HT1080 (cell line): ENCODE data around the gene TPST2. TPM values are rescaled to one million over a fixed set of nuclear protein-coding genes. Genes with fewer than 3 reads are reported as not detected.
"Not testable (repeated sequence)": the region's sequence is repeated elsewhere in the genome, so short reads cannot be mapped to it uniquely, and the experiment has no call there.

Experiments used
- DNase-seq: peaks from one replicate; pipeline ENCODE4 v3.0.0-alpha.2; 2015; ENCODE audit warnings: low read depth
- total RNA-seq: library from RNA; depleted of rRNA; stranded (reverse); fragments of >200 nt; shearing (Covaris generic); gene quantifications from 2 replicates; pipeline ENCODE4 v1.2.3, GENCODE V29; 2014

The TPST2 gene
- total RNA-seq, 1 experiment from 2014 or later = 50.1 TPM

DNA sequence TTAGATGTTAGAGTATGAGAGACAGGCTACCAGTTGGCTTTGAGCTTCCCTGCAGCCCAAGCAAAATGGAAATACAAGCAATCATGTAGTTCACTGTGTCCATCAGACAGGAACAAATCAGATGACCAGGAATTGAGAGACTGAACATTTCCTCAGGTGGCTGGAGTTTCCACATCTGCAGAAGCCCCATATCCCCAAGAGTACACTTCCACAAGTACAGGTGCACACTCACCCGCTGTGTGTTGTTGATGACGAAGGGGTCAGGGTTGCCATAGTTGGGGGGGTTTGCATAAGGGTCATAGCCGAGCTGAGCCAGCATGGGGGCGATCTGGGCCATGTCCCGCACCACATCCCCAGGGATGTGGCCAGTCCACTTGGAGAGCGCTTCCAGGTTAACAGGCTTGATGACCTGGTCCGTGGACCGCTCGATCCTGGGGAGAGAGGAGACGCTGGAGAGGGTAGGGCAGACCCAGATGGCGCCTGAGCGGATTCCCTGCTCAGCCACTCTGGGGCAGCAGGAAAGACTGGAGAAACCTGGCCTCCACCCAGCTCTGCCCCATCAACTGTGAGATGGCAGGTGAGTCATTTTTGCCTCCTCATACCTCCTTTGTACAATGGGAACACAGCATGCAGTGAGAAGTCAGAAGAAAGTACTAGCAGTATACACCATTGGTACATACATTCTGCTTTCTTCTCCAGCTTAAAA is 53.7 kb downstream of the TPST2 start:
- DNase-seq = peak; percentile 65

DNA sequence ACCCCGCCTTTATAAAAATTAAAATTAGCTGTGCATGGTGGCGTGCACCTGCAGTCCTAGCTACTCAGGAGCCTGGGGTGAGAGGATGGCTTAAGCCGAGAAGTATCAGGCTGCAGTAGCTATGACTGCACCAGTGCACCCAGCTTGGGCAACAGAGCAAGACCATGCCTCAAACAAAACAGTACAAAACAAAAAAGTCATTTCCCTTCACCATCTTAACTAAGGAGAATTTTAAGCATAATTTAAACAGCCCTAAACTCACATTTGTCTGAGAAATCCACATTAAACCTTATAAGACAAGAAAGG is 54.4 kb downstream of the TPST2 start:
- DNase-seq = no peak

DNA sequence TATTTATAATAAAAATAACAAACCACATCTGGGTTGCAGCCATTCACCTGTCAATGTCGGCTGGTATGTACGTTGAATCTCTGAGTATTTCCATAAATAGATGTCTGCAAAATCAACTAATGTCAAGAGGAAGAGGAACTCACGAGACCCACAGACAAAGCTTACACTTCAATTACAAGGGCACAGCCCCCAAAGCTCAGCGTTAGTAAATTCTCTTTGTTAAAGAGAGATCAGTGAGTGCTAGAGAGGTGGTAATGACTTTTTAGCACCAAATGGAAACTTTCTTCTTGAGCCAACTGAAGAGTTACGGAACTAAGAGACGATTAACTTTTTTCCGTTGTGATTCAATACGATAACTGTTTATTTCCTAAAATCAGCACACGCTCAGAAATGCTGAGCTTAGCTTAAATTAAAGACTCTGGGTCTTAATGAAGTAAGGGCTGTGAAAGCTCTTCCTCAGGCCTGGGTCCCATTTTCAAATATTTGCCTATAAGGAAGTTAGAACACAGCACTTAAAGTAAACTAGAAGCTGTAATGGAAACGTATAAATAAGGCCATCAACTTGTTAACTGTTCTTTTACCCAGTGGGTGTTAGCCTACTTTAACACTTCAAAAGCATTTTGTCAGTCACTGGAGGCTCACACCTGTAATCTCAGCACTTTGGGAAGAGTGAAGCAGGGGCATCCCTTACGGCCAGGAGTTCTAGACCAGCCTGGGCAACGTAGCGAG is 54.9 kb downstream of the TPST2 start:
- no peak for DNase-seq

DNA sequence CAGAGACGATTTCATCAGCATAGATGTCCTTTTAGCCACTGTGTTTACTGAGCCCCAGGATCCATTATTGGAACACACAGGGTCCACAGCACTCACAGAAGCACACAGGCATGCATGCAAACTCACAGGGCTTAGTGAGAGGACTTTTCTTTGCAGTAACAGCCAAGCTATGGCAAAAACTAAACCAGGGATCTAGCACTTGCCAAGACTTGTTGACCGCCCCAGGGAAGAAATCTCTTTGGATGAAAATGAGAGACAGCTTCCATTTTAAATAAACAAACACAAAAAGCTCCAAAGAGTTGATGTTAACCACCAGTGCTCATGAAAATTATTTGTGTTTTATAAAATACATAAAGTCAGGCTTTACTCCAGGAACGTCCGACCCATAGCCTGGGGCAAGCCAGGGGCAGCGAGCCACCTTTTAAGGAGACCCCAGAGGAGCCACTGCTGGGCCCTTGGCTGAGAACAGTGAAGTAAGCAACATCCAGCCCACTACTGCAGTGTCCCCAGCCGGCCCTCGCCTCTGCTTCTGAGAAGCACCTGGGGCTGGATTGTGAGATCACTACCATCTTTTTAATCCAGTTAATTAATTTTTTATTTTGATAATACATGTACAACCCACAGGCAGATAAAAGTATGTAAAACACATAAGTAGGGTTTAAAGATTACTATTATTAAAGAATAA is 55.6 kb downstream of the TPST2 start:
- no peak for DNase-seq

DNA sequence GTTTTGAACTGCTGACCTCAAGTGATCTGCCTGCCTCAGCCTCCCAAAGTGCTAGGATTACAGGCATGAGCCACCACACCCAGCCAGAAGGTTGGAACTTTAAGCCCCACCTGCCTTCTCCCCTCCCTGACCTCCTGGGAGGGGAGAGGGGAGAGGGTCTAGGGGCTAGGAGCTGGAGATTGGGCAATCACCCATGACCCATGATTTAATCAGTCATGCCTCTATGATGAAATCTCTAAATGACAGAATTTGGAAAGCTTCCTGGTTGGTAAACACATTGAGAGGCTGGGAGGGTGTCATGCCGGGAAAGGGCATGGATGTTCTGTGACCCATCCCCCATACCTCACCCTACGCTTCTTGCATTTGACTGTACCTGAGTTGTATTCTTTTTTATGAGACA is 60.6 kb downstream of the TPST2 start:
- no peak for DNase-seq

DNA sequence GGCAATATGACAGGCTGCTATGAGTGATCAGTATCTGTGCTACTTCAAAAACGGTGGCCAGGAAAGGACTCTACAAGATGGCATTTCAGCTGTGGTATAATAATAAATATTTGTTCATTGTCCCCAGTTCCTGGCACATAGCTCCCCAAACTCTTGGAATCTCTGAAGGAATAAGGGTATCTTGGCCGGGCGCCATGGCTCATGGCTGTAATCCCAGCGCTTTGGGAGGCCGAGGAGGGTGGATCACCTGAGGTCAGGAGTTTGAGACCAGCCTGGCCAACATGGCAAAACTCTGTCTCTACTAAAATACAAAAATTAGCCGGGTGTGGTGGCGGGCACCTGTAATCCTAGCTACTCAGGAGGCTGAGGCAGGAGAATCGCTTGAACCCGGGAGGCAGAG is 61.4 kb downstream of the TPST2 start:
- DNase-seq = not testable (repeated sequence)

DNA sequence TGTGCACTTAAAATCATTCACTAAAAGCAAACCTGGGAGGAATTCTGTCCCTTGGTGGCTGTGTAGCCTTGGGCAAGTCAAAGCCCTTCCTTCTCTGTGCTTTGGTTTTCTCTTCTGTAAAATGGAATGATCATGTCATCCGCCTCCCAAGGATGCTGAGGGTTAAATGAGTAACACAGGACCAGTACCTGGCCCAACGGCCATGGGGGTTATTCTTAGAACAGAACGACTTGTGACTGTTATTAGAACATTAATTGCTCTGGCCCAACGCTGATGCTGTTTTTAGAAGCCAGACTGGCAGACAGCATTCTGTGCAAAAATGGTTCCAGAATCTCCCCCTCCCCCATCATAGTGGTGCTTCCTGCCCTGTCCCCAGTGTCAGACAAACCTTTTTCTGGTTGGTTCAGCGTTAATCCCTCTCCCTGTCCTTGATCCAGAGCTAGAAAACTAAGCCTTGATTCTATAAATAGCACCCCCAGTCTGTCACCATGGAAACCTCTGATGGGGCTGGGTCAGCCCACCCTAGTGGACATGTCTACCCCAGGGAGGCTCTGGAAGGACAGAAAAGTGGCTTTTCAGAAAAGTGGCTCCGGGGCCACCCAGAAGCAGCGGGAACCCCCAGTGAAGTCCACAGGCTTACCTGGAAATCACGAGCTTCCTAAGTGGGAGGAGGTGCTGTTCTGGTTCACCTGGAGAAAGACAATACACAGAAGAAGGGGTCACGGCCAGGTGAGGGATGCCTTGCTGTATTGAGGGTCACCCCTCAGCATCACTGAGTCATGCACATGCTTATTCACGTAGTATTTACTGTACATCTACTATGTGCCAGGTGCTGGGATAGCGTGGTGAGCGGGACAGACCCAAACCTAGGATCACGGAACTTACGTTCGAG is 62.1 kb downstream of the TPST2 start:
- no peak for DNase-seq

DNA sequence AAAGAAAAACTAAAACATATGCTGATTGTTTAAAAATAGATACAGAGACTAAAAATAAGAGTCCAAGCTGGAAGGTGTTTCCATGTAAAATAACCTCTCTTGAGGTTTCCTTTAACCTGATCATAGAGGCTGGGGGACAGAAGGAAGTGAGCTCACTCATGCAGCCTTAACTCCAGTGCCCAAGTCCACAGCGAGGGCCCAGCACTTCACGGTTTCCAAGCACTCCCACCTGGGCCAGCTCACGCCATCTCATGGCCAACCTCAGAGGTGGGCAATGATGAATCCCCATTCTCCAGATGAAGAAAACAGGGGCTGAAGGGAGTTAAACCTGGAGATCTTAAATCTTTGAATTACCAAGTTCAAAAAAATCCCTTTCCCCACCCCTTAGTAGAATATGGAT is 62.8 kb downstream of the TPST2 start:
- no peak for DNase-seq

DNA sequence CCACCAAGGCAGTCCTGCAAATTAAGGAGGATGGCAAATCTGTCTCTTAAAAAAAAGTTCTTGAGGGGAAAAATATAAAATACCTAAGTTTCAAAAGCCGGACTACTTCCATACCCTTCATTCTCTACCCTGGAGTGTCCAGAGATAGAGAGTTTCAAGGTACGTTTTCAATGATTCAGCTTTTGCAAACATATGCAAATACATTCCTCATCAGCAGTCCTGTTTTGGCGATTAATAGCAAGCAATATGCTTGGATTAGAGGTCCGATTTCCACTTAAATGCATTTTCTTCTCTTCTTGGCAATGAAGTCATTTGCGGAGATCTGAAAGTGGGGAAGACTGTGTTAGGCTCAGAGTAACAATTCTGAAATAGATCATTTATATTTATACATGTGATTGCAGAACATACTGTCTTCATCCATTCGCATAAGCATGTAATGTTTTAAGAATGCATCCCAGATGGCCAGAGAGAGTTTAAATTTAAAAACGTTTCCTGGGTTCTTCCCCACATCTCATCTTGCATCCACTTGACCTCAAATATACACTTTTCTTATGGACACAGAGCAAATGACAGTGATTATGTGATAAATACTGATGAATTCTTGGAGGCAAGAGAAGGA is 63.9 kb downstream of the TPST2 start:
- no peak for DNase-seq

DNA sequence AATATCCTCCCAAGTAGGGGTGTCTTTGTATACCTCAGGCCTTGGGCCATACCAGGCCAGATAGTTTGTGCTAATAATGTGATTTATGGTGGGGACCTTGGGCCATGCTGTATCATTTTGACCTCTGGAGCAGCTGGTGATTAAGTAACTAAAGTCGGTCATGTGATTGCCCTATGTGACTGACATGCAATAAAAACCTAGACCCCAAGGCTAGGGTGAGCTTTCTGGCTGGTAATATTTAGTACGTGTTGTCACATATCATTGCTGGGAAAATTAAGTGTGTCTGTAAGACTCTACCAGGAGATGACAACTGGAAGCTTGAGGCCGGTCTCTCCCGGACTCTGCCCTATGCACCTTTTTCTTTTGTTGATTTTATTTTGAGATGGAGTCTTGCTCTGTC is 65.1 kb downstream of the TPST2 start:
- DNase-seq = no peak

DNA sequence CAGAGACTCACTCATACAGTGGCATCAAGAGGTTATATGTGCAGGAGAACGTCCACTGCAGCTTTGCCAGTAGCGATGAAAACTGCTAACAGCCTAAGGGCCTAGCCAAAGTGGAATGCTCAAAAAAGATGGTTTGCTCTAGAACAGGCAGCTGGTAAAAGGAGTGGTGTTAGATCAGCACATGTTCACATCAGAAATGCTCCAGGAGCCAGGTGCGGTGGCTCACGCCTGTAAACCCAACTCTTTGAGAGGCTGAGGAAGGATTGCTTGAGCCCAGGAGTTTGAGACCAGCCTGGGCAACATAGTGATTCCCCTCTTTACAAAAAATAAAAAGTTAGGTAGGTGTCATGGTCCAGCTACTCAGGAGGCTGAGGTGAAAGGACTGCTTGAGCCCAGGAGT is 67.3 kb downstream of the TPST2 start:
- DNase-seq = no peak

DNA sequence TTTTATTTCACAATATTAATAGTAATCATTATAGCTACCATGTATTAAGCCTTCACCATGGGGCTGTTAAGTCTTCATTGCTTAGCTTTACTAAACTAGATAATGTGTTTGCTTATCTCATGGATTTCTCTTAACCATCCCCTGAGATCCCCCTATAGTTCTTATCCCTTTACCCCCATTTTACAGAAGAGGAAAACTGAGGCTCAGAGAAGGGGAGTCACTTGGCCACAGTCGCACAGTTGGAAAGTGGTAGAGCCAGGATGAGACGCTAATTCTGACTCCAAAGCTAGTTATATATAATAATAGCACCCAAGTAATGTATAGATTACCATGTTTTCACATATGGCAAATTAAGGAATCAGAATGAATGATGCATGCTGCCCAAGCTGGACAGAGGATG is 67.9 kb downstream of the TPST2 start:
- DNase-seq = no peak

DNA sequence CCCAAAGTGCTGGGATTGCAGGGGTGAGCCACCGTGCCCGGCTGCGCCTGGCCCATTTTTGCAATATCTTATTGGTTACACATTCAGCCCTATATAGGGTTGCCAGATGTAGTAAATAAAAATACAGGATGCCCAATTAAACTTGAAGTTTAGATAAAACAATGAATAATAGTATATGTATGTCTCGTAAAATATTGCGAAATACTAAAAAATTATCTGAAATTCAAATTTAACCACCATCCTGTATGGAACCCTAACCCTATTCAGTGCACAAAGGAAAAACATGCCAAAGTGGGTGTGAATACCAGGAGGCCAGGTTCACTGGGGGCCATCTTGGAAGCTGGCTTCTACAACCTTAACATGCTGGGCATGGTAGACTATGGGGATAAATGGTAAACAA is 72.5 kb downstream of the TPST2 start:
- DNase-seq = no peak

DNA sequence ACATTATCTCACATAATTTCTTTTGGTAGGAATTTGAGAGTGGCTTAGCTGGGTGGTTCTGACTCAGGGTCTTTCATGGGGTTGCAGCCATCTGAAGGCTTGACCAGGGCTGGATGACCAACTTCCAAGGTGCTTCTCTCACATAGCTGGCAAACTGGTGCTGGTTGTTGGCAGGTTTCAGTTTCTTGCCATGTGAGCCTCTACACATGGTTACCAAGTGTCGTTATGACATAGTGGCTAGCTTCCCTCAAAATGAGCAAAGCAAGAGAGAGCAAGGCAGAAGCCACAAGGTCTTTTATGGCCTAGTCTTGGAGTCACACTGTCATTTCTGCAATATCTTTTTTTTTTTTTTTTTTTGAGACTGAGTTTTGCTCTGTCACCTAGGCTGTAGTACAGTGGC is 73.4 kb downstream of the TPST2 start:
- no peak for DNase-seq

DNA sequence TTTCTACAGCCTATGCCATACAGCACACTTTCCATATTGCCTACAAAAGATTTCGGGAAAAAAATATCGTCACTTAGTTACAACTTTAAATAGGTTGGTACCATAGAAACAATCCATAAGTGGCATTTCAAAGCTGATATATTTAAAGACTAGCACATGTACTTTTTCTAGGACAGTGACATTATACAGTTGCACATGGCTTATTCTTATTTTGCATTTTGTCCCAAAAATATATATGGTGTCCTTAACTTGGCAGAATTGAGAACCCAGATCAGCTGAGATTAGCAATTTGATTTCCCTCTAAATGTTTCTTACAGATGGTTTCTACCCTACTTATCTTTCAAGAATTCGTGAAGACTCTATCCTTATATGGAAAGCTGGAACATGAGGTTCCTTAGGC is 74.0 kb downstream of the TPST2 start:
- DNase-seq = no peak

DNA sequence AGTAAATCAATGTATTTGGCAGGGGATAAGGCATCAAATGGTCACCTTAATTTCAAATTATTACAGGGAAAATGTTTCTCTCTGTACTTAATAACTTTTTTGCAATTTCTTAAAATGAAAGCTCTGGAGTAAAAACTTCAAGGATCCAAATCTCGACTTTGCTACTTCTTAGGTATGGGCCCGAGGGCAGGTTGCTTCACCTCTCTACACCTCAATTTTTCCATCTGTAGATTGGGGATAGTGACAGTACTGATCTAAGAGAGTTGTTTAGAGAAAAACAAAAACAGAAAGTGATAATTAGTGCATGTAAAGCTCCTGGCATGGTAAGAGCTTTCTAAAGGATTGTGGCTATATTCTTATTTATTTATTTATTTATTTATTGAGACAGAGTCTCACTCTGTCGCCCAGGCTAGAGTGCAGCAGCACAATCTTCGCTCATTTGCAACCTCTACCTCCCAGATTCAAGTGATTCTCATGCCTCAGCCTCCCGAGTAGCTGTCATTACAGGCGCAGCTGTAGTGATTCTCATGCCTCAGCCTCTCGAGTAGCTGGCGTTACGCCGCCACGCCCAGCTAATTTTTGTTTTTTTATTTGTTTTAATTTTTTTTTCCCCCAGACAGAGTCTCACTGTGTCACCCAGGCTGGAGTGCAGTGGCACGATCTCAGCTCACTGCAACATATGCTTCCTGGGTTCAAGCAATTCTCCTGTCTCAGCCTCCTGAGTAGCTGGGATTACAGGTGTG is 75.3 kb downstream of the TPST2 start:
- no peak for DNase-seq

DNA sequence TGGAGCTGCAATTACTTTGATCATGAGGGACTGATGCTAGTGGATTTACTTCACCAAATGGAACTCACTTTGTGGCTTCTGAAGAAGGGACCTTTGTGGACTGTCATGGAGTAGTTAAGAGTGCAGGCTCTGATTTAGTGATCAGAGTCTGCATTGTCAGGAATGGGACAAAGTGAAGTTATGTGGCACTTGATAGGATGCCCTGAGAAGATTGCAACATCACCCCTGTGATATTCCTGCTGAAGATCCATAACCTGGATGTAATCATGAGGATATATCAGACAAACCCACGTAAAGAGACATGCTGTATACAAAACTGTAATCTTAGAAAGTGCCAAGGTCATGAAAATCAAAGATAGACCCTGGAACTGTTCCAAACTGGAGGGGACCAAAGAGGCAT is 76.1 kb downstream of the TPST2 start:
- DNase-seq = no peak

DNA sequence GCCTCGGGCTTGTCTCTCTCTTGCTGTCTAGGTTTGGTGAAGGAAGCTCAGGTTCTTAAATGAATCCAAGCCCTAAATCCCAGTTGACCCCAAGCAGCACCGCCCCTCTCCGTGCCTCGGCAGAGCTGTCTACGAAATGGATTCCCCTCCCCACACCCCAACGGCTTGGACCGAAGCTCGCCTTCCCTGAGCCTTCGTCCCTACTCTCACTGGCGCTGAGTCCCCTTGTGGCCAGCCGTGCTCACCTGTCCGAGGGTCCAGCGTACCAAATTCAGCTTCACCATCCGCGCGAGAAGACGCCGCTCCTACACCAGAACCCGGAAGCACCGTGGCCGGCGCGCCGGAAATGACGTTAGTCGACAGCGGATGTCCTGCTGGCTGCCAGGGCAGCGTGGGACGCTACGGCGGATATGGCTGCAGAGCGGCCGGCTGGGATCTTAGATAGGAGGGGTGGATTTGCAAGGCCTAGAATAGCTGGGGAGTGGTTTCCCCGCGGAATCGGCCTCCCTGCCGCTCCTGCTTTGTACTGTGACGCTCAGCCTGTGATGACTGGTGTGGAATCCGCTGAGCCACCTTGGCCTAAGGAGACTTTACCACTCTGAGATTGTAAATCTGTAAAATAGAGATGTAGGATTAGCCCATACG is 77.7 kb downstream of the TPST2 start, which contains the start of gene TFIP11:
TSS of gene TFIP11 (minus strand) at position 325 of the 645 bp plus-strand sequence. CDS start 2,201 bp downstream, outside the sequence.
- DNase-seq = peak; percentile 89

DNA sequence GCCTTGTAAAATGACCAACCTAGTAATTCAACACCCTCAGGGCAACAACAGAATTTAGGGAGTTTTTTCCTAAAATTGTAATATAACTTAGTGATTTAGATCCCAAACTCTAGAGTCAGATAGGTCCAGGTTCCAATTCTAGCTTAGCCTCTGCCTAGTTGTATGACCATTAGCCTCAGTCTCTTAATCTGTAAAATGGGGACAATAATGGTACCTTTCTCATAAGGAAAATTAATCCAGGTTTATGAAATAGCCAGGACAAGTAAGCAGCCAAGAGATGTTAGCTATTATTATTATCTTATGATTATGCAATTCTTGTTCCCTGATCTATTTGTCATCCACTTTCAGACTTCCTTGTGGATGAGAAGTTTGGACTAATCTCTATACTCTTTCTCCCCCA is 81.8 kb downstream of the TPST2 start:
- DNase-seq = no peak

DNA sequence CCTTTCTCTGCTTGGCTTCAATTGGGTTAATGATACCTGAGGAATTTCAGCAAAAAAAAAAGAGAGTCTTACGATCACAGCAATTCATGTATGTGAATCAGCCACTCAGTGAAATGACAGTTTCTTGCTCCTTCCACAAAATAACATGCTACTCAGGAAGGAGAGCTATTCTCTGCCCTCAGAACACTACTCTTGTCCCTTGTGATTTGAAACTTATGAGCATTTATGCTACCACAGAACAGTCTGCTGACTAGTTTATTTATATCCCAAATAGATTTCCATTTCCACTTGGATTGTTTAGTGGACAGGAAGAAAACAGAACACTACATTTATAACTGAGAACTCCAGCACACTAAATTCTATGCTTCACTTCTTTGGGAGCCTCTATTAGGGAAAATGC is 86.2 kb downstream of the TPST2 start:
- DNase-seq = no peak
